Breast epithelium (tissue), 4 donors: ENCODE measurements around the gene SLAMF1. TPM values are rescaled to one million over a fixed set of nuclear protein-coding genes. Genes with fewer than 3 reads are reported as not detected.

ENCODE experiments used
- DNase-seq, 2 donors: peaks; one replicate each; pipeline ENCODE4 v3.0.0-alpha.2; 2019; ENCODE audit warnings: low spot score in 2 of 2
- H3K27ac ChIP-seq, 2 donors: fragments of 200-600 bp; sonication (generic) in 1 of 2; one replicate each; pipeline ENCODE4 v1.5.1; 2016 to 2019; ENCODE audit warnings: mild to moderate bottlenecking in 1 of 2
- H3K27me3 ChIP-seq, 2 donors: fragments of 200-600 bp; sonication (generic) in 1 of 2; one replicate each; pipeline versions ENCODE4 v1.5.1 to v1.6.0; 2017 to 2019; ENCODE audit warnings: control low read depth in 1 of 2, mild to moderate bottlenecking in 1 of 2
- H3K36me3 ChIP-seq: fragments of 200-600 bp; one replicate; pipeline ENCODE4 v1.5.1; 2019
- H3K4me1 ChIP-seq, 2 donors: fragments of 200-600 bp; sonication (generic); one replicate each; pipeline ENCODE4 v1.5.1; 2016 to 2019; ENCODE audit warnings: control low read depth in 1 of 2
- H3K4me3 ChIP-seq, 3 donors: fragments of 200-600 bp; sonication (generic); 1 replicate in 2 of 3; 2 replicates in 1 of 3; pipeline ENCODE4 v1.5.1; 2016 to 2019; ENCODE audit warnings: mild to moderate bottlenecking in 3 of 3, moderate library complexity in 2 of 3
- H3K9me3 ChIP-seq, 2 donors: fragments of 200-600 bp; sonication (generic) in 1 of 2; one replicate each; pipeline ENCODE4 v1.5.1; 2016 to 2019; ENCODE audit warnings: control low read depth in 1 of 2
- POLR2A ChIP-seq: fragments of 450-650 bp; IDR thresholded peaks from one replicate; pipeline ENCODE4 v1.6.1; 2016; ENCODE audit warnings: antibody characterized with exemption, mild to moderate bottlenecking, moderate library complexity
- POLR2AphosphoS5 ChIP-seq, 3 donors: sonication (generic); formaldehyde crosslinking; IDR thresholded peaks; one replicate each; pipeline ENCODE4 v1.6.1; 2017; ENCODE audit warnings: antibody characterized with exemption in 3 of 3
- intact Hi-C: fragments of 100-400 bp; cut with DNase I; formaldehyde crosslinking; loops from one replicate; pipeline ENCODE4 v1.15.1; 2023; ENCODE audit warnings: low total_unique reads
- total RNA-seq, 3 donors: library from RNA; depleted of rRNA; stranded (reverse); fragments of >200 nt; gene quantifications; one replicate each; pipeline ENCODE4 v1.1.0, GENCODE V29; 2016
- TF ChIP-seq, protein P1 (sequence below), 3 donors: fragments of 450-650 bp; IDR thresholded peaks; one replicate each; pipeline ENCODE4 v1.5.1; 2016 to 2017; ENCODE audit warnings: antibody characterized with exemption in 3 of 3, mild to moderate bottlenecking in 3 of 3, moderate library complexity in 3 of 3

Gene SLAMF1
- total RNA-seq, 3 donors from 2014 or later, result 0.64 to 1.8 (median 0.98) TPM

DNA sequence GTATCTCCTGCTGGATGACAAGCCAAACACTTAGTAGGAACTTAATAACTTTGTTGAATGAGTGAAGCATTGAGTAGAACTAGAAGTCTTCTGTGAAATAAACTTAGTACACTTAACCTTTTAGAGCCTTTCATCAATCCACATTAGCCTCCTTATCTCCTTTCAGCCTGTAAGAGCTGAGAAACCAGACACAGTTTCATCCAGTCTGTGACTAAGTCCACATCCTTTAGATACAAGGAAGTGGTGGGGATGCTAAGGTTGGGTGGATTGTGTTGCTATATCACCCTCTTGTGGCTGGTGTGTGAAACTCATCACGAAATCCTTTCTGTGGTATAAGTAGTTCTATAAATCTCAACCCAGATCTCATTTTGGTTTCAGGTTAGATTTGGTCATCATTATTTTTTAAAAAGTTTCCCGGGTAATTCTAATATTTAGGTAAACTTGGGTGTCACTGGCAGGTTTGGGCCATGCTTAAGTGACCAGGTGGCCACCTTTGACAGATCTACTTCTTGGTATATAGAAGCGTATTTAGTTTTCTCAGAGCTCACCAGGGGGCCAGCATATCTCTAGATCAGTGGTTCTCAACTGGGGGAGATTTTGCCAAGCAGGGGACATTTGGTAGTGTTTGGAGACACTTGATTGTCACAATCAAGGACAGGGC, 39.7 kb downstream of the SLAMF1 start:
- no peaks in the 10 kb centered on the region for H3K4me1 ChIP-seq
- DNase-seq, result peak in 1 of 2 donors; percentile 44
- intact Hi-C loops, result no loop called here

DNA sequence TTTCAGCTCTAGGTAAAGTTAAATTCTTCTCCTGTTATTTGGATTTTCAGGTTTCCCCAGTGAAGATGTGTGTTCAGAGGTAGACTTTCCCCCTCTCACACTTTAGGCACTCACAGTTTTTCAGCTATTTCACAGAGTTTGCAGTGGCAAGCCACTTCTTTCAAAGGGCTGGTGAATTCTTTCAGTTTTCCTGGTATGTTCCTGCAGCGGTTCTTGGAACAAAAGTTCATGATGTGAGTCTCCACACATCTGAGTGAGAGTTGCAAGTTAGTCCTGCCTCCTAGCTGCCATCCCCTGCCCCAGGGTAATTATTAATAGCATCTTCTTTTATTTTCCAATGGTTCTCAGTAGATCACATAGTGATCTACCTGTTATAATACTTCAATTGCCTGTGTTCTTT, 40.2 kb downstream of the SLAMF1 start:
- no peaks in the 10 kb centered on the region for H3K36me3 ChIP-seq
- DNase-seq, result no peak
- intact Hi-C loops, result no loop called here
- no peak for TF ChIP-seq POLR2AphosphoS5 (IDR thresholded peaks at IDR 0.05)
- no peak overlapping the region for H3K27ac ChIP-seq
- no peak overlapping the region for H3K4me3 ChIP-seq
- no peaks in the 10 kb centered on the region for H3K4me1 ChIP-seq
- H3K9me3 ChIP-seq, result peaks cover 0 to 2% of the 10 kb centered on the region in 2 donors
- no peaks in the 10 kb centered on the region for H3K27me3 ChIP-seq

More for the DNA sequence above, 39.7 kb downstream of the SLAMF1 start:
- Histone ChIP-seq H3K27me3 (no peaks in the 10 kb centered on the region), H3K36me3 (no peaks in the 10 kb centered on the region), H3K9me3 (no peaks in the 10 kb centered on the region), H3K27ac (no peak overlapping the region), H3K4me3 (no peak overlapping the region)
- no peak for TF ChIP-seq POLR2AphosphoS5 (IDR thresholded peaks at IDR 0.05)
- no peak for TF ChIP-seq POLR2A
- TF ChIP-seq, protein P1, sequence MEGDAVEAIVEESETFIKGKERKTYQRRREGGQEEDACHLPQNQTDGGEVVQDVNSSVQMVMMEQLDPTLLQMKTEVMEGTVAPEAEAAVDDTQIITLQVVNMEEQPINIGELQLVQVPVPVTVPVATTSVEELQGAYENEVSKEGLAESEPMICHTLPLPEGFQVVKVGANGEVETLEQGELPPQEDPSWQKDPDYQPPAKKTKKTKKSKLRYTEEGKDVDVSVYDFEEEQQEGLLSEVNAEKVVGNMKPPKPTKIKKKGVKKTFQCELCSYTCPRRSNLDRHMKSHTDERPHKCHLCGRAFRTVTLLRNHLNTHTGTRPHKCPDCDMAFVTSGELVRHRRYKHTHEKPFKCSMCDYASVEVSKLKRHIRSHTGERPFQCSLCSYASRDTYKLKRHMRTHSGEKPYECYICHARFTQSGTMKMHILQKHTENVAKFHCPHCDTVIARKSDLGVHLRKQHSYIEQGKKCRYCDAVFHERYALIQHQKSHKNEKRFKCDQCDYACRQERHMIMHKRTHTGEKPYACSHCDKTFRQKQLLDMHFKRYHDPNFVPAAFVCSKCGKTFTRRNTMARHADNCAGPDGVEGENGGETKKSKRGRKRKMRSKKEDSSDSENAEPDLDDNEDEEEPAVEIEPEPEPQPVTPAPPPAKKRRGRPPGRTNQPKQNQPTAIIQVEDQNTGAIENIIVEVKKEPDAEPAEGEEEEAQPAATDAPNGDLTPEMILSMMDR (IDR thresholded peaks at IDR 0.05), result peak in 2 of 3 donors; percentile 56 to 69

DNA sequence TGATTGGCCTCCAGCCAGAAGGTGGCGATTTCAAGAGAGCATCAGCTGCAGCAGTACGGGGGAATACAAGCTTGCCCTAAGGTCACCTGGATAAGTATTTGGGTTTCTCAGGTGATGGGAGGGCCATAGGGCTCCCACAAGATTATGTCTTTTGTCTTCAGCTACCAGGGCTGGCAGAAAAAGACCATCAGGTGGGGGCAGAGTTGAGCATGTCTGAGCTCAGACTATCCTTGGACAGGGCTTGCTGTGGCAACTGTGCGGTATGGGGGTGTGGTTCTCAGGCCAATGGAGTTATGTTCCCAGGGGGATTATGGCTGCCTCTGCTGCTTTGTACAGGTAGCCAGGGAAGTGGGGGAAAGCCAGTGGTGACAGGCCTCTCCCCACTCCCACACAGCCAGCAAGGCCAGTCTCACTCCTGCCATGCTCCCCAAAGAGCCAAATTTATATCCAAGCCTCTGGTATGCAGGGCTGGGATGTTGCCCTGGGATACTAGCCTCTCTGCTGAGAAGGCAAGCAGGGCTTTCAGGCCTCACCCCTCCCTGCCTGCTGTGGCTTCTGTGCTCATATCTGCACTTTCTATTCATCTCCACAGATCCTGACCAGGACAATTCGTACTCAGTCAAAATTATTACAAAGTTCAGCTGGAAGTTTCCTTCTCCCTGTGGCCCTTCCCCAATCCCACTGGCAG, 40.9 kb downstream of the SLAMF1 start:
- H3K4me1 ChIP-seq, result no peaks in the 10 kb centered on the region

DNA sequence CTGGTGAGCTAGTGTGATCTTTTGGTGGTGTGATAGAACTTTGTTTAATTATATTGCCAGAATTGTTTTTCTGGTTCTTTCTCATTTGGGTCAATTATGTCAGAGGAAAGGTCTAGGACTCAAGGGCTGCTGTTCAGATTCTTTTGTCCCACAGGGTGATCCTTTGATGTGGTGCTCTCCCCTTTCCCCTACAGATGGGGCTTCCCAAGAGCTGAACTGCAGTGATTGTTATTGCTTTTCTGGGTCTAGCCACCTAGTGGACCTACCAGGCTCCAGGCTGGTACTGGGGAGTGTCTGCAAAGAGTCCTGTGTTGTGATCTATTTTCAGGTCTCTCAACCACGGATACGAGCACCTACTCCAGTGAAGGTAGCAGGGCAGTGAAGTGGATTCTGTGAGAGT, 41.6 kb downstream of the SLAMF1 start:
- Histone ChIP-seq H3K27ac (no peak overlapping the region), H3K4me1 (no peaks in the 10 kb centered on the region), H3K27me3 (no peaks in the 10 kb centered on the region), H3K36me3 (no peaks in the 10 kb centered on the region), H3K9me3 (peaks cover 5 to 16% of the 10 kb centered on the region in 2 donors), H3K4me3 (no peak overlapping the region)
- intact Hi-C loops, result no loop called here
- no peak for DNase-seq
- TF ChIP-seq POLR2A, result no peak
- no peak for TF ChIP-seq POLR2AphosphoS5 (IDR thresholded peaks at IDR 0.05)
- TF ChIP-seq, protein P1 (IDR thresholded peaks at IDR 0.05), result no peak

More for the DNA sequence above, 40.9 kb downstream of the SLAMF1 start:
- Histone ChIP-seq H3K36me3 (no peaks in the 10 kb centered on the region), H3K4me3 (no peak overlapping the region), H3K9me3 (peaks cover 4 to 9% of the 10 kb centered on the region in 2 donors), H3K27ac (no peak overlapping the region), H3K27me3 (no peaks in the 10 kb centered on the region)
- no peak for TF ChIP-seq POLR2A
- TF ChIP-seq, protein P1 (IDR thresholded peaks at IDR 0.05), result no peak
- no peak for TF ChIP-seq POLR2AphosphoS5 (IDR thresholded peaks at IDR 0.05)
- intact Hi-C loops, result no loop called here
- no peak for DNase-seq

DNA sequence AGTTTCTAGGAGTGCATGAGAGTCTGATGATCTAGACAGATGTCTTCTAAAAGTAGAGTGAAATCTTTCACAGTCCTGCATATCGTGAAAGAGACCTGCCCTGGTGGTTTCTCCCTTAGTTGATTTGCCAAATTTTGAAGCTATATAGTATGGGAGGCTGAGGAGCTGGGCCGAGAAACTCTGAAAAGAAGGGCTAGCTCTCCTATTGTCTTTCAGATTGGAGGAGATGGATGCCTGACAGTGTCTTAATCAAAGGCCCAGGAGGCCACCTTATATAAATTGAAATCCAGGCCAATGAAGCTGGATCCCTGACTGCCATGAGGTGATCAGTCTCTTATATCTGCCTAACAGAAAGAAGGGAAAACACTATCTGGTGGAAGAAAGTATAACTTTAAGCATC, 49.1 kb downstream of the SLAMF1 start:
- Histone ChIP-seq H3K27me3 (no peaks in the 10 kb centered on the region), H3K4me1 (no peaks in the 10 kb centered on the region), H3K27ac (no peak overlapping the region), H3K4me3 (no peak overlapping the region), H3K9me3 (peaks cover 5 to 16% of the 10 kb centered on the region in 2 donors), H3K36me3 (no peaks in the 10 kb centered on the region)
- intact Hi-C loops, result no loop called here
- DNase-seq, result no peak
- TF ChIP-seq, protein P1 (IDR thresholded peaks at IDR 0.05), result no peak
- TF ChIP-seq POLR2AphosphoS5 (IDR thresholded peaks at IDR 0.05), result no peak
